Fibroblast of lung (primary cell): ENCODE measurements around the gene AGAP1. TPM values are rescaled to one million over a fixed set of nuclear protein-coding genes. Genes with fewer than 3 reads are reported as not detected.
A peak's percentile ranks its signal among the peaks of the same experiment; 100 is the strongest.

Experiments used
- DNase-seq, 2 donors: peaks; one replicate each; pipeline versions ENCODE4 v3.0.0 to v3.0.0-alpha.2; 2010; ENCODE audit warnings: low read depth in 2 of 2
- H2AFZ ChIP-seq: 2 replicates; pipeline ENCODE4 v1.5.1; 2012; ENCODE audit warnings: low read length, control low read depth, inconsistent platforms
- H3K27ac ChIP-seq: 2 replicates; pipeline ENCODE4 v1.5.1; 2011; ENCODE audit warnings: low read length, control low read depth; ENCODE audit not compliant: insufficient read depth
- H3K27me3 ChIP-seq: 2 replicates; pipeline ENCODE4 v1.5.1; 2011; ENCODE audit warnings: mild to moderate bottlenecking, low read length; ENCODE audit not compliant: control insufficient read depth, insufficient read depth
- H3K36me3 ChIP-seq: 2 replicates; pipeline ENCODE4 v1.5.1; 2011; ENCODE audit warnings: low read length; ENCODE audit not compliant: control insufficient read depth, insufficient read depth
- H3K4me1 ChIP-seq: 2 replicates; pipeline ENCODE4 v1.5.1; 2011; ENCODE audit warnings: low read length; ENCODE audit not compliant: control insufficient read depth, insufficient read depth; ENCODE audit errors: extremely low read depth
- H3K4me2 ChIP-seq: 2 replicates; pipeline ENCODE4 v1.5.1; 2011; ENCODE audit warnings: low read length, control low read depth; ENCODE audit not compliant: insufficient read depth; ENCODE audit errors: extremely low read depth
- H3K4me3 ChIP-seq, 4 experiments: fragments of 200-600 bp in 1 of 4; sonication (generic) in 1 of 4; replicated peaks in 1 of 4; 2 replicates each; pipeline ENCODE4 v1.5.1; 2011 to 2016; ENCODE audit warnings: low read length in 4 of 4, low read depth in 3 of 4, mild to moderate bottlenecking in 3 of 4, control low read depth in 2 of 4, inconsistent platforms in 1 of 4, mixed read lengths in 1 of 4; ENCODE audit not compliant: insufficient read depth in 1 of 4; ENCODE audit errors: control extremely low read depth in 1 of 4
- H3K79me2 ChIP-seq: 2 replicates; pipeline ENCODE4 v1.5.1; 2012; ENCODE audit warnings: mild to moderate bottlenecking, low read length, inconsistent platforms; ENCODE audit not compliant: control insufficient read depth, insufficient read depth
- H3K9ac ChIP-seq: 2 replicates; pipeline ENCODE4 v1.5.1; 2011; ENCODE audit warnings: mild to moderate bottlenecking, low read length, control low read depth; ENCODE audit not compliant: insufficient read depth
- H3K9me3 ChIP-seq: 2 replicates; pipeline ENCODE4 v1.5.1; 2012; ENCODE audit warnings: low read depth, low read length; ENCODE audit not compliant: control insufficient read depth, insufficient read depth
- H4K20me1 ChIP-seq: 2 replicates; pipeline ENCODE4 v1.5.1; 2011; ENCODE audit warnings: low read length; ENCODE audit not compliant: control insufficient read depth, insufficient read depth; ENCODE audit errors: extremely low read depth
- CTCF ChIP-seq, 2 donors: IDR thresholded peaks in 1 of 2; conservative IDR thresholded peaks in 1 of 2; 1 replicate in 1 of 2; 2 replicates in 1 of 2; pipeline ENCODE4 v1.5.1; 2011 to 2012; ENCODE audit warnings: low read length in 2 of 2, control low read depth in 1 of 2, inconsistent platforms in 1 of 2, low read depth in 1 of 2, mild to moderate bottlenecking in 1 of 2
- EZH2 ChIP-seq: IDR thresholded peaks from 2 replicates; pipeline ENCODE4 v1.5.1; 2012; ENCODE audit warnings: low read length, control low read depth, mild to moderate bottlenecking; ENCODE audit errors: missing control alignments
- polyA plus RNA-seq, 2 donors: library from polyadenylated mRNA; depleted of rRNA in 1 of 2; stranded (reverse) in 1 of 2; unstranded in 1 of 2; fragments of >200 nt; gene quantifications; 2 replicates each; pipeline ENCODE4 v1.2.1, GENCODE V29; 2011 to 2012; ENCODE audit warnings: missing spikeins in 1 of 2
- total RNA-seq: library from RNA; depleted of rRNA; stranded (reverse); fragments of >200 nt; gene quantifications from 2 replicates; pipeline ENCODE4 v1.2.1, GENCODE V29; 2014

The AGAP1 gene
- total and polyA plus RNA-seq, 2 donors (not counting 1 experiment from before 2014, with no cell fraction given): 10.6 to 14.0 TPM

GRCh38 chr2:235931676-235932075 lies 437.8 kb downstream of the AGAP1 start:
- H4K20me1 ChIP-seq: no peaks in the 10 kb centered on the region
- peaks cover 2% of the 10 kb centered on the region for H3K36me3 ChIP-seq
- no peaks in the 10 kb centered on the region for H3K9me3 ChIP-seq

GRCh38 chr2:235934059-235934773 lies 440.4 kb downstream of the AGAP1 start:
- Histone ChIP-seq H2AFZ (no peak overlapping the region), H3K9me3 (no peaks in the 10 kb centered on the region), H3K27me3 (no peaks in the 10 kb centered on the region), H3K4me3 (no peak overlapping the region), H3K27ac (no peak overlapping the region), H3K4me1 (no peaks in the 10 kb centered on the region), H3K9ac (no peak overlapping the region), H4K20me1 (no peaks in the 10 kb centered on the region), H3K36me3 (peaks cover 2% of the 10 kb centered on the region), H3K79me2 (no peaks in the 10 kb centered on the region), H3K4me2 (no peak overlapping the region)
- peak in 1 of 2 donors; percentile 6 for DNase-seq
- no peak for TF ChIP-seq CTCF (conservative IDR thresholded peaks at IDR 0.05 in 1 of 2, IDR thresholded peaks at IDR 0.05 in 1 of 2; ENCODE audit: low read depth in 1 of 2, low read length in 2 of 2)
- no peak for TF ChIP-seq EZH2

More at GRCh38 chr2:235931676-235932075, 437.8 kb downstream of the AGAP1 start:
- Histone ChIP-seq H3K4me3 (no peak overlapping the region), H3K27me3 (no peaks in the 10 kb centered on the region), H3K79me2 (no peaks in the 10 kb centered on the region), H3K4me1 (no peaks in the 10 kb centered on the region), H3K27ac (no peak overlapping the region), H3K4me2 (no peak overlapping the region), H3K9ac (no peak overlapping the region), H2AFZ (no peak overlapping the region)
- no peak for DNase-seq
- TF ChIP-seq CTCF (conservative IDR thresholded peaks at IDR 0.05 in 1 of 2, IDR thresholded peaks at IDR 0.05 in 1 of 2; ENCODE audit: low read depth in 1 of 2, low read length in 2 of 2): no peak
- TF ChIP-seq EZH2: no peak

DNA sequence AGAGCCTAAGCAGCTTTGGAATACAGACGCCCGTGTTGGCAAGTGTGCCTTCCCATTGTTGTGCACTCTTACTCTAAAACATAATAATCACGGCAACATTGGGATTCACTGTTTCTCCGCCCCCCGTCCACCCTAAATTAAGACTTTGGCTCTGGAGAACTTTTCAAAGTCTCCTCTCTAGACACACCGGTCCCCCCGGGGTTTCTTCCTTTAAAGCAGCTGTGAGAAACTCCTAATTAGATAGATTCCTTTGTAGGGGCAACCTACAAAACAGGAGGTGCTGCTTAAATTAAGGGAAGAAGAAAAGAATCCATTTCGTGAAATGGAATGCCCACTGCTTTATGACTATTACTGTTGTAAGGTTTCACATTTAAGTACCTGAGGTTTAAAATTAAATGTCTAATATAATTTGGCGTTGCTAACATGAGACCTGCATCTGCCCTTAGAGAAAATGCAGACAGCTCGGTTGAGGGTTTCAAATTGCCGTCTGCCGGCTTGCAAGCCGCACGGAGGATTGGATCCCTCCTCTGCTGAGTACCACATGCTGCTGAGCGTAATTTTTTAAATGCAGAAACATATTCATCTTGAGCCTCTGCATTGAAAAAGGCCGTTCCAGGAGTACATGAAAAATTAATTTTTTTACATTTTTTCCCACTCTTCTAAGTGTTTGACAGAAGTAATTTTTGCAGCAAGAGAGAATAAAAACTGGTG lies 441.1 kb downstream of the AGAP1 start:
- Histone ChIP-seq H2AFZ (no peak overlapping the region), H4K20me1 (no peaks in the 10 kb centered on the region), H3K27me3 (no peaks in the 10 kb centered on the region), H3K27ac (no peak overlapping the region), H3K4me1 (no peaks in the 10 kb centered on the region), H3K4me3 (no peak overlapping the region), H3K79me2 (no peaks in the 10 kb centered on the region), H3K9ac (no peak overlapping the region), H3K9me3 (no peaks in the 10 kb centered on the region), H3K4me2 (no peak overlapping the region), H3K36me3 (peaks cover 2% of the 10 kb centered on the region)
- no peak for DNase-seq
- no peak for TF ChIP-seq EZH2
- no peak for TF ChIP-seq CTCF (conservative IDR thresholded peaks at IDR 0.05 in 1 of 2, IDR thresholded peaks at IDR 0.05 in 1 of 2; ENCODE audit: low read depth in 1 of 2, low read length in 2 of 2)
